ENCODE data around the gene MS4A14. TPM values are rescaled to one million over a fixed set of nuclear protein-coding genes. Genes with fewer than 3 reads are reported as not detected.

The MS4A14 gene
- total RNA-seq, 1 experiment from 2014 or later = not detected

GRCh38 chr11:60372767-60373166, 23.5 kb upstream of the MS4A14 start:
- RAD21 ChIA-PET (ENCODE audit: low non-redundant PET in 1 of 2, low total read pairs in 2 of 2, uncharacterized antibody in 2 of 2, unreplicated experiment in 2 of 2) = no interaction called here

More at GRCh38 chr11:60372767-60373166, 23.5 kb upstream of the MS4A14 start:
- Histone ChIP-seq H3K9ac (ENCODE audit: low read length) (no peak overlapping the region), H3K4me2 (ENCODE audit: low read length) (no peak overlapping the region), H3K79me2 (ENCODE audit: insufficient read depth, low read length) (no peaks in the 10 kb centered on the region), H4K20me1 (ENCODE audit: insufficient read depth) (no peaks in the 10 kb centered on the region), H3K27ac (ENCODE audit: low read depth, low read length) (no peak overlapping the region), H2AFZ (ENCODE audit: low read depth, low read length, poor library complexity, severe bottlenecking) (no peak overlapping the region), H3K9me2 (ENCODE audit: insufficient read depth) (no peaks in the 10 kb centered on the region), H3K36me3 (ENCODE audit: control insufficient read depth in 1 of 2, insufficient read depth in 2 of 2, low read length in 2 of 2) (no peaks in the 10 kb centered on the region), H3K4me3 (replicated peaks in 1 of 2; ENCODE audit: low read depth in 1 of 2, low read length in 2 of 2) (no peak overlapping the region), H3K4me1 (ENCODE audit: control insufficient read depth in 1 of 2, insufficient read depth in 2 of 2, low read length in 2 of 2) (no peaks in the 10 kb centered on the region), H3K27me3 (ENCODE audit: insufficient read depth, low read length) (no peaks in the 10 kb centered on the region), H3K9me3 (ENCODE audit: control insufficient read depth in 1 of 2, insufficient read depth in 1 of 2, low read depth in 1 of 2, low read length in 2 of 2) (no peaks in the 10 kb centered on the region)
- intact Hi-C loops (cut with micrococcal nuclease) = no loop called here
- TF ChIP-seq FOSL1 (IDR thresholded peaks at IDR 0.05; ENCODE audit: low read depth) (no peak), TCF7L2 (IDR thresholded peaks at IDR 0.05; ENCODE audit: borderline replicate concordance, extremely low read depth, insufficient read depth, insufficient read length) (no peak), ZBTB33 (IDR thresholded peaks at IDR 0.05; ENCODE audit: extremely low read depth, insufficient replicate concordance, low read length) (no peak), ELF1 (IDR thresholded peaks at IDR 0.05; ENCODE audit: borderline replicate concordance, low read depth) (no peak), REST (IDR thresholded peaks at IDR 0.05; ENCODE audit: low read depth) (no peak), MAX (IDR thresholded peaks at IDR 0.05) (no peak), SP1 (IDR thresholded peaks at IDR 0.05; ENCODE audit: low read depth) (no peak), YY1 (IDR thresholded peaks at IDR 0.05; ENCODE audit: extremely low read depth, insufficient replicate concordance, low read depth, low read length) (no peak), POLR2AphosphoS5 (IDR thresholded peaks at IDR 0.05; ENCODE audit: low read depth, low read length) (no peak), CEBPB (IDR thresholded peaks at IDR 0.05; ENCODE audit: low read depth) (no peak), CTCF (IDR thresholded peaks at IDR 0.05 in 2 of 3, conservative IDR thresholded peaks at IDR 0.05 in 1 of 3; ENCODE audit: borderline replicate concordance in 1 of 3, insufficient read depth in 1 of 3, low read depth in 2 of 3, low read length in 2 of 3) (no peak), ZFX (IDR thresholded peaks at IDR 0.05) (no peak), POLR2A (IDR thresholded peaks at IDR 0.05; ENCODE audit: borderline replicate concordance, extremely low read depth, insufficient read depth, insufficient read length) (no peak), EZH2phosphoT487 (IDR thresholded peaks at IDR 0.05; ENCODE audit: borderline replicate concordance) (no peak), EZH2 (IDR thresholded peaks at IDR 0.05) (no peak), JUND (IDR thresholded peaks at IDR 0.05) (no peak), ATF3 (IDR thresholded peaks at IDR 0.05) (no peak)
- BruUV-seq (replicated peaks) = no TSS peak
- CTCF ChIA-PET = interaction anchor here (1.2 to 1.5 kb wide), 2 partner anchors 9 to 10 kb away, joined by 3 to 9 read pairs; no protein-coding TSS in a partner anchor
- ATAC-seq = no peak
- no peak for DNase-seq (ENCODE audit: low read depth, low spot score)
- POLR2A ChIA-PET = no interaction called here
